ENCODE results near the gene ZFYVE9.

GRCh38 chr1:52190500-52191252, 48.8 kb downstream of the ZFYVE9 start:
- TF ChIP-seq YY1 (IDR thresholded peaks at IDR 0.05; ENCODE audit: extremely low read depth, insufficient replicate concordance, low read depth, low read length) (no peak), CTCF (IDR thresholded peaks at IDR 0.05 in 2 of 3, conservative IDR thresholded peaks at IDR 0.05 in 1 of 3; ENCODE audit: borderline replicate concordance in 1 of 3, insufficient read depth in 1 of 3, low read depth in 2 of 3, low read length in 2 of 3) (no peak), POLR2A (IDR thresholded peaks at IDR 0.05; ENCODE audit: borderline replicate concordance, extremely low read depth, insufficient read depth, insufficient read length) (no peak), SIN3A (IDR thresholded peaks at IDR 0.05; ENCODE audit: low read depth) (no peak), EGR1 (IDR thresholded peaks at IDR 0.05; ENCODE audit: low read depth) (no peak), CEBPB (IDR thresholded peaks at IDR 0.05; ENCODE audit: low read depth) (no peak)

Measured in HCT116 (cell line).